Subcutaneous adipose tissue (tissue), 4 donors: ENCODE results near the gene CDKN2B-AS1. TPM values are rescaled to one million over a fixed set of nuclear protein-coding genes. Genes with fewer than 3 reads are reported as not detected.

ENCODE experiments used
- total RNA-seq, 4 donors: library from RNA; depleted of rRNA; stranded (reverse); fragments of >200 nt; gene quantifications; one replicate each; pipeline ENCODE4 v1.1.0, GENCODE V29; 2016
- TF ChIP-seq, protein P1 (sequence below): fragments of 450-650 bp; IDR thresholded peaks from one replicate; pipeline ENCODE4 v1.5.1; 2016; ENCODE audit warnings: low read depth, mild to moderate bottlenecking, control low read depth, antibody characterized with exemption, moderate library complexity

The CDKN2B-AS1 gene
- total RNA-seq, 4 donors from 2014 or later: 6.1 TPM; not detected in 3

DNA sequence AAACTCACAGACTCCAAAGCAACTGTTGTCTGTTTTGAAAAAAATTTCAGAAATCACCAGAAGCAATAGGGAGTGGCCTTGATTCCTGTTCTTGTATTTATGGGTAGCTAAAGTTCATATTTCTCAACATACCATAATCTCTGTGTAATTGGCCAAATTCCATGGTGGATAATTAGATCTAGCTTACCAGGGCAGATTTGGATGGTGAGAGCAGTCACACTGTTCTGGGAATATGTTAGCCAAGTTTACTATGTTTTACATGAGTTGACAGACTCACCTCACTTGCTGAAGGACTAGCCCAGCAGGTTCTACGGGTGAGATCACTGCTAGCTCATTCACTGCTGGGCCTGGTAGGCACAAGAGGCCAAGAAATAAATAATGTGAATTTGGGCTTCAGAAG, 47.2 kb downstream of the CDKN2B-AS1 start:
- TF ChIP-seq, protein P1, sequence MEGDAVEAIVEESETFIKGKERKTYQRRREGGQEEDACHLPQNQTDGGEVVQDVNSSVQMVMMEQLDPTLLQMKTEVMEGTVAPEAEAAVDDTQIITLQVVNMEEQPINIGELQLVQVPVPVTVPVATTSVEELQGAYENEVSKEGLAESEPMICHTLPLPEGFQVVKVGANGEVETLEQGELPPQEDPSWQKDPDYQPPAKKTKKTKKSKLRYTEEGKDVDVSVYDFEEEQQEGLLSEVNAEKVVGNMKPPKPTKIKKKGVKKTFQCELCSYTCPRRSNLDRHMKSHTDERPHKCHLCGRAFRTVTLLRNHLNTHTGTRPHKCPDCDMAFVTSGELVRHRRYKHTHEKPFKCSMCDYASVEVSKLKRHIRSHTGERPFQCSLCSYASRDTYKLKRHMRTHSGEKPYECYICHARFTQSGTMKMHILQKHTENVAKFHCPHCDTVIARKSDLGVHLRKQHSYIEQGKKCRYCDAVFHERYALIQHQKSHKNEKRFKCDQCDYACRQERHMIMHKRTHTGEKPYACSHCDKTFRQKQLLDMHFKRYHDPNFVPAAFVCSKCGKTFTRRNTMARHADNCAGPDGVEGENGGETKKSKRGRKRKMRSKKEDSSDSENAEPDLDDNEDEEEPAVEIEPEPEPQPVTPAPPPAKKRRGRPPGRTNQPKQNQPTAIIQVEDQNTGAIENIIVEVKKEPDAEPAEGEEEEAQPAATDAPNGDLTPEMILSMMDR: no peak

DNA sequence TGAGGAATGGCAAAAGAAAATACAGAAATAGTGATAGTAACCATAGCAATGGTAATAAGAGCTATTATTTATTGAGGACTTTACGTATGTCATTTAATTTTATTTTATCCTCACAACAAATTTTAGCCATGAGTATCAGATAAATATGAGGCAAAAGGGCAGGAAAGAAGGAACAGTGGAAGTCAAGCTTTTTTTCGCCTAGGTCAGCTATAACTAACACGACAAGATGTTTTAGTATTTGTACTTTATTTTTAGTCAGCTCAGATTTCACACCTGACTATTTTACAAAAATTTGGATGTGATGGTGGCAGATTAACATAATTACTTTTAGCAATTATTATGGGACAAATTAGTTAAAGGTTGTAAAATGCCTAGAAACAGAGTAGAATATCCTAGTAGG, 49.3 kb downstream of the CDKN2B-AS1 start:
- TF ChIP-seq, protein P1: no peak

DNA sequence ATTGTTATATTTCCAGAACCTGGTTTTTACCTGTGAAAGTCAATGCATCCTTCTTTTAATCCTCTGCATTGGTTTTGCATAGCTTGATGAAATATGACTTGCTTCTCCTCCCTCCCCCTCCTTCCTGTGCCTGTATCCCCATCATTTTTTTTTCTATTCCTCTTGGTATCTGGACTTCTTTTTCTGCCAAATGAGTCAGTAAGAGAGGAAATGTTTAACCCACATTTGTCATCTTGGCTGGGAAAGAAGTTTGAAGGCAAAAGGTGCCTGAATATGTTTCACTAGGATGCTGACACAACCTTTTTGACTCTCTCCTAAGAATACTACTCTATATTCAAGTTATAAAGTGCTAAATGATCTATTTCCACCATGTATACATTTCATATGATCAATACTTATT, 50.0 kb downstream of the CDKN2B-AS1 start:
- TF ChIP-seq, protein P1: no peak

DNA sequence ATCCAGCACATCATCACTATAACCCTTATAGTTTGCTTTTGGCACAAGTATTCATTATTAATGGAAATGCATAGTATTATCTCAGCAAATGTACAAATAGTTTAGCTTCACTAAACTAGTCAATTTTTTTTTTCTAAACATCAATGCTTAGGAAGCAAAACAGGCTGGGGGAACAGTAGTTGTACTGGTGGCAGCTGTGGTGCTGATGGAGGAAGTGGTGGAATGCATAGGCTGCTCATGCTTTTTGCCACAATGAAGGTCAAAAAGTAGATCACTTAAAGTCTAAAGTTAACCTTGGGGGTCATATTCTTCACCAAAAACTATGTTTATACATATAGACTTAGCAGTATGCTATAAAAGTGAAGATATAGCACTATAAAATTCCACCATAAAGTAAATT, 50.8 kb downstream of the CDKN2B-AS1 start:
- TF ChIP-seq, protein P1: no peak

DNA sequence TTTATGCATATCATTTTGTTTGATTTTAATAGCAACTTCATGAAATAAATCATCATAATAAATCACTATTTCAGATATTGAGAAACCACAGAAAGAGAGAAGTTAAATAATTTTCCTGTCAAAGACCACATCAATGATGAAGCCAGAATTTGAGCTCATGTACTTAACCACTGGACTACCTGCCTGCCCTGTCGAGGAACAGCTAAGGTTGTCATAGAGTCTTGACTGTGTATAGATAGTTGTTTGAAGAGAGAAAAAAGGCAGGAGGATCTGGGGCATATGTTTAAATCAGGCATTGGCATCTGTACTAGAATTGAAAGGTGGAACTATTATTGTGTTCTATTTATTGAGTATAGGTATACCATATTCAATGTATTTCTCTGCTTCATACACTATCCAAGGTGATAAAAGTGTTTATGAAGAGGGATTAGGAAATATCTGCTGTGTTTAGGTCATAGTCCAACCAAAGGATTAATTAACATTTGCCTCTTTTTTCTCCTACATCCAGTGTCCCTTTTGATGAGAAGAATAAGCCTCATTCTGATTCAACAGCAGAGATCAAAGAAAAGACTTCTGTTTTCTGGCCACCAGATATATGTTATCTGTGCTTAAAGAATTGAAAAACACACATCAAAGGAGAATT, 51.8 kb downstream of the CDKN2B-AS1 start:
- TF ChIP-seq, protein P1: no peak

DNA sequence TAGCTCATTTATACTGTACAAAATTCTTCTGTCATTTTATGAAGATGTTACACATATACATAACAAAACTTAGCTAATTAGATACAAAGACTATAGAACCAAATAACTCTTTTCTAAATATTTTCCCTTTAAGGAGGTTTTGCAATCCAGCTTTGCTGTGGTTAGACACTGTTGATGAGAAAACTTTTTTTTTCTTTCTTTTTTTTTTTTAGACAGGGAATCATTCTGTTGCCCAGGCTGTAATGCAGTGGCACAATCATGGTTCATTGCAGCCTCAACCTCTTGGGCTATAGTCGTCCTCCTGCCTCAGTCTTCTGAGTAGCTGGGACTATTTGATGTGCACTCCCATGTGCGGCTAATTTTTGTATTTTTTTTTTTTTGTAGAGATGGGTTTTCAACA, 53.0 kb downstream of the CDKN2B-AS1 start:
- TF ChIP-seq, protein P1: no peak

DNA sequence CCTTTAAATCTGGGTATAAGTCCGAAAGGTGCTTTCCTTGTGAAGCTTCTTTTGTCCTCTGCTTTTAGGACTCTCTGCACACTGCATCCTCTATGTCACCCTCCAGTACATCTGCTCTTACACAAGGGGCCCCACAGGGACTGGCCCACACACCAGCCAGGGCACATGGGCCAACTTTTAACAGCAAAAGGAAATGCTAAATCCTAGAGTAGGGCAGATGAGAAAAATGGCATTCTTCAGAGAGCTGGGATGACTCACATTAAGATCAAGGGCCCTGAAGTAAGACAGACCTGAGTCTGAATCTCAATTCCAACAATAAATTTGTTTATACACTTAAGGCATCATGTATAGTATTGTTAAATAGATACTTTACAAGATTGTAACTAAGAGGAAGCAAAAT, 54.8 kb downstream of the CDKN2B-AS1 start:
- TF ChIP-seq, protein P1: no peak
